Skin epidermis (tissue), 12 donors: ENCODE data around the gene GASK1A.

Experiments used
- H3K27ac ChIP-seq, 21 experiments: fragments of 200-600 bp; sonication (generic) in 11 of 21; one replicate each; pipeline ENCODE4 v1.5.0; 2020; ENCODE audit warnings: mild to moderate bottlenecking in 3 of 21, inconsistent platforms in 2 of 21, moderate library complexity in 2 of 21
- H3K4me3 ChIP-seq, 7 experiments: fragments of 200-600 bp; sonication (generic) in 2 of 7; one replicate each; pipeline ENCODE4 v1.5.0; 2020; ENCODE audit warnings: inconsistent platforms in 2 of 7, mild to moderate bottlenecking in 2 of 7, moderate library complexity in 1 of 7

Gene GASK1A

DNA sequence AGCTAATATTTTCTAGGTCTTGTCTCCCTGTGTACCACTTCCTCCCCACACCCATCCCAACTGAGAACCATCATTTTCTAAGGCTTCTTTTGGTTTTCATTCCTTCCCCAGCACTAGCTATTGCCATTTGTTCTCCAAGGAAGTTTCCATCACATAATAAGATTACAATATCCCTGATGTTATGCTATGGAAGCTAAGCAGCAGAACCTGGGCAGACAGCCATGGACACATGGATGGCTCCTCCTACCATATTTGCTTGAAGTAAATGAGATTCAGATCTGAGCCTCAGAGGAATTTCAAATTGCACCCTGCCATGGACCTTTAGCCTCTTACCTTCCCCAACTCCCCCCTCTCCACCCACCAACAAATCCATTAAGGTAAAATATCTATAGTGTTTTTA is 31.5 kb downstream of the GASK1A start:
- Histone ChIP-seq H3K27ac (no peak overlapping the region), H3K4me3 (no peak overlapping the region)

DNA sequence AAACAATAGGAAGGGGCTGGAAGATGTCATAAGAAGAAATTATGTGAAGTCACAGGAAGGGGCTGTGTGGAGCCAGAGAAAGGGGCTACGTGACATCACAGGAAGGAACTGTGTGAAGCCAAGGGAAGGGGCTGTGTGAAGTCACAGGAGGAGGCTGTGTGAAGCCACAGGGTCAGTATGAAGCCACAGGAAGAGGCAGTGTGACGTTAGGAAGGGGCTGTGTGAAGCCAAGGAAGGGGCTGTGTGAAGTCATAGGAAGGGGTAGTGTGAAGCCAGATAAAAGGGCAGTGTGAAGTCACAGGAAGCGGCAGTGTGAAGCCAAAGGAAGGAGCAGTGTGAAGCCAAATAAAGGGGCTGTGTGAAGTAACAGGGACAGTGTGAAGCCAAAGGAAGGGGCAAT is 32.5 kb downstream of the GASK1A start:
- Histone ChIP-seq H3K27ac (peak overlapping the region in 1 of 21 experiments; percentile 5), H3K4me3 (no peak overlapping the region)

DNA sequence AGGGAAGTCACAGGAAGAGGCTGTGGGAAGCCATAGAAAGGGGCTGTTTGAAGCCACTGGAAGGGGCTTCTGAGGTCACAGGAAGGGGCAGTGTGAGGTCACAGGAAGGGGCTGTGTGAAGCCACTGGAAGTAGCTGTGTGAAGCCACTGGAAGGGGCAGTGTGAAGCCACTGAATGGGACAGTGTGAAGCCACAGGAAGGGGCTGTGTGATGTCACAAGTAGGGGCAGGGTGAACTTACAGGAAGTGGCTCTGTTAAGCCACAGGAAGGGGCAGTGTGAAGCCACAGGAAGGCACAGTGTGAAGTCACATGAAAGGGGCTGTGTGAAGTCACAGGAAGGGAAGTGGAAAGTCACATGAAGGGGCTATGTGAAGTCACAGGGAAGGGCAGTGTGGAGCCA is 33.1 kb downstream of the GASK1A start:
- H3K4me3 ChIP-seq, result no peak overlapping the region
- peak overlapping the region in 3 of 21 experiments; percentile 5 to 49 (median 17) for H3K27ac ChIP-seq

DNA sequence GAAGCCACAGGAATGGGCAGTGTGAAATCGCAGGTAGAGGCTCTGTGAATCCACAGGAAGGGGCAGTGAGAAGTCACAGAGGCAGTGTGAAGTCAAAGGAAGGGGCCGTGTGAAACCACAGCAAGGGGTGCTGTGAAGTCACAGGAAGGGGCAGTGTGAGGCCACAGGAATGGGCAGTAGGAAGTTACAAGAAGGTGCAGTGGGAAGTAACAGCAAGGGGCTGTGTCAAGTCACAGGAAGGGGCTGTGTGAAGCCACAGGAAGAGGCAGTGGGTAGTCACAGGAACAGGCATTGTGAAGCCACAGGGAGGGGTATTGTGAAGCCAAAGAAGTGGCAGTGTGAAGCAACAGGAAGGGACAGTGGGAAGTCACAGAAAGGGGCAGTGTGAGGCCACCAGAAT is 34.1 kb downstream of the GASK1A start:
- no peak overlapping the region for H3K4me3 ChIP-seq
- peak overlapping the region in 6 of 21 experiments; percentile 4 to 72 (median 33) for H3K27ac ChIP-seq

DNA sequence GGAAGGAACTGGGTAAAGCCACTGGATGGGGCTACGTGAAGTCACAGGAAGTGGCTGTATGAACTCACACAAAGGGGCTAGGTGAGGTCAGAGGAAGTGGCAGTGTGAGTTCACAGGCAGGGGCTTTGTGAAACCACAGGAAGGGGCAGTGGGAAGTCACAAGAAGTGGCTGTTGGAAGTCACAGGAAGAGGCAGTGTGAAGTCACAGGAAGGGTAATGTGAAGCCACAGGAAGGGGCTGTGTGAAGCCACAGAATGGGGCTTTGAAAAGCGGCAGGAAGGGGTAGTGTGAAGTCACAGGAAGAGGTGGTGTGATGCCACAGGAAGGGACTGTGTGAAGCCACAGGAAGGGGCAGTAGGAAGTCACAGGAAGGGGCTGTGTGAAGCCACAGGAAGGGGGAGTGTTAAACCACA is 34.6 kb downstream of the GASK1A start:
- peak overlapping the region in 6 of 21 experiments; percentile 4 to 72 (median 33) for H3K27ac ChIP-seq
- no peak overlapping the region for H3K4me3 ChIP-seq

DNA sequence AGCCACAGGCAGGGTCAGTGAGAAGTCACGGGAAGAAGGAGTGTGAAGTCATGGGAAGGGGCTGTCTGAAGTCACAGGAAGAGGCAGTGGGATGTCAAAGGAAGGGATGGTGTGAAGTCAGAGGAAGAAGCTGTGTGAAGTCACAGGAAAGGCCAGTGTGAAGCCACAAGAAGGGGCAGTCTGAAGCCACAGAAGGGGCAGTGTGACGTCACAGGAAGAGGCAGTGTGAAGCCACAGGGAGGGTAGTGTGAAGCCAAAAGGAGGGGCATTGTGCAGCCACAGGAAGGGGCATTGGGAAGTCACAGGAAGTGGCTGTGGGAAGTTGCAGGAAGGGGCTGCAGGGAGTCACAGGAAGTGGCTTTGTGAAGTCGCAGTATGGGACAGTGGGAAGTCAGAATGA is 35.1 kb downstream of the GASK1A start:
- Histone ChIP-seq H3K27ac (peak overlapping the region in 5 of 21 experiments; percentile 16 to 72 (median 32)), H3K4me3 (no peak overlapping the region)

DNA sequence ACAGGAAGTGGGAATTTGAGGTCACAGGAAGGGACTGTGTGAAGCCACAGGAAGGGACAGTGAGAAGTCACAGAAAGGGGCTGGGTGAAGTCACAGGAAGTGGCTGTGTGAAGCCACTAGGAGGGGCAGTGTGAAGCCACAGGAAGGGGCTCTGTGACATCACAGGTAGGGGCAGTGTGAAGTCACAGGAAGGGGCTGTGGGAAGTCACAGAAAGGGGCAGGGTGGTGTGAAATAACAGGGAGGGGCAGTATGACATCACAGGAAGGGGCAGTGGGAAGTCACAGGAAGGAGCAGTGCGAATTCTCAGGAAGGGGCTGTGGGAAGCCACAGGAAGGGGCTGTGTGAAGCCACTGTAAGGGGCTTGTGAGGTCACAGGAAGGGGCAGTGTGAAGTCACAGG is 35.8 kb downstream of the GASK1A start:
- Histone ChIP-seq H3K27ac (peak overlapping the region in 3 of 21 experiments; percentile 22 to 72 (median 70)), H3K4me3 (no peak overlapping the region)

DNA sequence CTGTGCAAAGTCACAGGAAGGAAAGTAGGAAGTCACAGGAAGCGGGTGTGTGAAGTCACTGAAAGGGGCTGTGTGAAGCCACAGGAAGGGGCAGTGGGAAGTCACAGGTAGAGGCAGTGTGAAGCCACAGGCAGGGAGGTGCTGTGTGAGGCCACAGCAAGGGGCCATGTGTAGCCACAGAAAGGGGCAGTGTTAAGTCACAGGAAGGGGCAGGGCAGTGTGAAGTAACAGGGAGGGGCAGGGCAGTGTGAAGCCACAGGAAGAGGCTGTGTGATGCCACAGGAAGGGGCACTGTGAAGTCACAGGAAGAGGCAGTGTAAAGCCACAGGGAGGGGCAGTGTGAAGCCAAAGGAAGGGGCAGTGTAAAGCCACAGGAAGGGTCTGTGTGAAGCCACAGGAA is 36.5 kb downstream of the GASK1A start:
- Histone ChIP-seq H3K4me3 (no peak overlapping the region), H3K27ac (peak overlapping the region in 7 of 21 experiments; percentile 12 to 72 (median 61))

DNA sequence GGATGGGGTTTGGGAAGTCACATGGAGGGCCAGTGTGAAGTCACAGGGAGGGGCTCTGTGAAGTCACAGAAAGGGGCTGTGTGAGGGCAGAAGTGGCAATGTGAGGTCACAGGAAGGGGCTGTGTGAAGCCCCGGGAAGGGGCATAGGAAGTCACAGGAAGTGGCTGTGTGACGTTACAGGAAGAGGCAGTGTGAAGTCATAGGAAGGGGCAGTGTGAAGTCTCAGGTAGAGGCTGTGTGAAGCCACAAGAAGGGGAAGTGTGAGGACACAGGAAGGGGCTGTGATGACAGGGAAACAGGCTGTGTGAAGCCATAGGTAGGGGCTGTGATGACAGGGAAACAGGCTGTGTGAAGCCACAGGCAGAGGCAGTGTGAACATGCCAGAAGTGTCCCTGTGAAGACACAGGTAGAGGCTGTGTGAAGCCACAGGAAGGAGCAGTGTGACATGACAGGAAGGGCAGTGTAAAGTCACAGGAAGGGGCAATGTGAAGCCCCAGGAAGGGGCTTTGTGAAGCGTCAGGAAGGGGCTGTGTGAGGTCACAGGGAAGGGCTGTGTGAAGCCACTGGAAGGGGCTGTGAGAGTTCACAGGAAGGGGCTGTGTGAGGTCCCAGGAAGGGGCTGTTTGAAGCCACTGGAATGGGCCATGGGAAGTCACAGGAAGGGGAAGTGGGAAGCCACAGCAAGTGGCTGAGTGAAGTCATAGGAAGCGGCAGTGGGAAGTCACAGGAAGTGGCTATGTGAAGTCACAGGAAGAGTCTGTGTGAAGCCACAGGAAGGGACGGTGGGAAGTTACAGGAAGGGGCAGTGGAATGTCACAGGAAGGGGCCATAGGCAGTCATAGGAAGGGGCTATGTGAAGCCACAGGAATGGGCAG is 37.1 kb downstream of the GASK1A start:
- Histone ChIP-seq H3K27ac (peak overlapping the region in 13 of 21 experiments; percentile 10 to 72 (median 43)), H3K4me3 (no peak overlapping the region)

DNA sequence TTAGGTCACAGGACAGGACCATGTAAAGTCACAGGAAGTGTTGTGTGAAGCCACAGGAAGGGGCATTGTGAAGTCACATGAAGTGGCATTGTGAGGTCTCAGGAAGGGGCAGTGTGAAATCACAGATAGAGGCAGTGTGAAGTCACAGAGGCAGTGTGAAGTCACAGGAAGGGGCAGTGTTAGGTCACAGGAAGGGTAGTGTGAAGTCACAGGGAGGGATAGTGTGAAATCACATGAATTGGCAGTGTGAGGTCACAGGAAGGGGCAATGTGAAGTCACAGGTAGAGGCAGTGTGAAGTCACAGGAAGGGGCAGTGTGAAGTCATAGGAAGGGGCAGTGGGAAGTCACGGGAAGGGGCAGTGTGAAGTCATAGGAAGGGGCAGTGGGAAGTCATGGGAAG is 37.9 kb downstream of the GASK1A start:
- Histone ChIP-seq H3K4me3 (no peak overlapping the region), H3K27ac (peak overlapping the region in 7 of 21 experiments; percentile 26 to 78 (median 69))

DNA sequence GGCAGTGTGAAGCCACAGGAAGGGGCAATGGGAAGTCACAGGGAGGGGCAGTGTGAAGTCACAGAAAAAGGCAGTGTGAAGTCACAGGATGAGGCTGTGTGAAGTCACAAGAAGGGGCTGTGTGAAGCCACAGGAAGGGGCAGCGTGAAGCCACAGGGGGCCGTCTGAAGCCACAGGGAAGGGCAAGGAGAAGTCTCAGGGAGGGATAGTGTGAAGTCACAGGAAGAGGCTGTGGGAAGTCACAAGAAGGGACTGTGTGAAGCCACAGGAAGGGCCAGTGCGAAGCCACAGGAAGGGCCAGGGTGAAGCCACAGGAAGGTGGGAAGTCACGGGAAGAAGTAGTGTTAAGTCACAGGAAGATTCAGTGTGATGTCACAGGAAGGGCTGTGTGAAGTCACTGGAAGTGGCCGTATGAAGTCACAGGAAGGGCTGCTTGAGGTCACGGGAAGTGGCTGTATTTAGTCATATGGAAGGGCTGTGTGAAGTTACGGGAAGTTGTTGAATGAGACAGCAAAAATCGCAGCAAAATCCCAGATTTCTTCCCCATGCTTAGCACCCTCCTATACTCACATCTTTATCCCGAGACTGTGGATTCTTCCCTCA is 38.6 kb downstream of the GASK1A start:
- no peak overlapping the region for H3K4me3 ChIP-seq
- H3K27ac ChIP-seq, result peak overlapping the region in 12 of 21 experiments; percentile 0 to 78 (median 39)

DNA sequence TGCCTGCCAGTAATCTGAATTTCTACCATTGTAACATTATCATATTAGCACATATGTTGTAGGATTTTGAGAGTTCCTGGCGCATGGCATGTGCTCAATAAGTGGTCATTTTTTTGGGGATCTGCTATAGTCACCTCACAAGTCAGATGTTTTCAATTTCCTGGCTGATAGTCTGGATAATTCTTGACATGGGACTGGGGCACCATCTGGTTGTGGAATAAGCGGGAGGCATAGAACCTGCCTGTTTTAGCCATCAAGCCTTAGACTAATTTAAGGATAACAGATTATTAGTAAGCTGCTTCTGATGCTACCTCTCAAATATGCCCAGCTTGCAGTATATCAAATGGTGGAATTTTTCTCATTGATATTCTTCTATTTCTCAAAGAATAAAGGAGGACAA is 39.1 kb downstream of the GASK1A start:
- H3K4me3 ChIP-seq, result no peak overlapping the region
- H3K27ac ChIP-seq, result peak overlapping the region in 8 of 21 experiments; percentile 46 to 78 (median 57)

DNA sequence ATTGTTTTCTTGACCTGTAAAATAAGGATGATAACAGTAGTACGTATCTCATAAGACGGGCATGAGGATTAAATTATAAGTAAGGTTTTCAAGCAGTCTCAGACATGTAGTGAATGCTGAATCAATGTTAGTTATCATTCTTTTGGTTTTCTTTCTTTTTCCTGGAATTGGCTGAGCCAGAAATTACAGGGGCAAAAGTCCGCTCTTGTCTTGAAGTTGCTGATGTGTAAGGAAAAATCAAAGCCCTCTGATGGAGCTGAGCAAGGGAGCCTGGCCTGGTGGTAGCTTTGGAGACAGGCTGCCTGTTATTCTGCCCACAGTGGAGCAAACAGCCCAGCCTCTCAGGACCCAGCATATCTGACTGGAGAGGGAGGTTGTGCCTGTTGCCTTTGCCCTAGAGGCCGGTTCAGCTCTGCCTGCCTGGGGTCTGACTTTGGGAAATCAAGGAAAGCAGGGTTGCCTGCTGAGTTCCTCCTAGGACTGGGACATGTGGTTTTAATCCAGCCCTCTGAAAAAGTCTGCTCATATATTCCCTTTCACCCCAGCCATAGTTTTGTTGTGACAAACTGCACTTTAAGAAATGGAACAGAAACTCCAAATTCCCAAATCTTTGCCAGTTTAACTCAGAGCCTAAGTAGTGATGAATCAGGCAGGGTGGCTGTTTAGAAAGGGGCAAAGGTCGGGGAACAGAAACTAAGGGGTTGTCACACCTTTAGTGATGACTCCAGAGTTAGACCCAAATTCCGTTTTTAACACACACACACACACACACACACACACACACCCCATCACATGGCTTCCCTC is 40.1 kb downstream of the GASK1A start:
- peak overlapping the region in 14 of 21 experiments; percentile 46 to 78 (median 58) for H3K27ac ChIP-seq
- no peak overlapping the region for H3K4me3 ChIP-seq

DNA sequence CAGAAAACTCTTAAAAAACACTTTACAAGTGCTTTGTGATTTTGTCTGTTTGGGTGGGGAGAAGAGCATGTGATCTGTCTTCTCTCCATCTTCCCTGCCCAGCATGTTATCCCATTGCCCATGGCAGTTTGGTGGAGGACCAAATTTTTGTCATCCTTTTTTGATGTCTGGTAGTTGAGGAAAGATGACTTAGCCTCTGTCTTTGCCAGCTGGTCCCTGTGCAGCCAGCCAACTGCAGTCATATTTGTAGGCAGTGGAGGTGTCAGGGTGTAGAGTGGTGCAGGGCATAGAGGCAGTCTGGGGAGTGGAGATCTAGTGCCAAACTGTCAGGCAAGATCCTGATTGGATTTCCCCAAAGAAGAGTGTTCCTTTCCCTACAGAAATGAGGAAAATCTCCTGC is 40.7 kb downstream of the GASK1A start:
- Histone ChIP-seq H3K27ac (peak overlapping the region in 7 of 21 experiments; percentile 7 to 78 (median 39)), H3K4me3 (no peak overlapping the region)

DNA sequence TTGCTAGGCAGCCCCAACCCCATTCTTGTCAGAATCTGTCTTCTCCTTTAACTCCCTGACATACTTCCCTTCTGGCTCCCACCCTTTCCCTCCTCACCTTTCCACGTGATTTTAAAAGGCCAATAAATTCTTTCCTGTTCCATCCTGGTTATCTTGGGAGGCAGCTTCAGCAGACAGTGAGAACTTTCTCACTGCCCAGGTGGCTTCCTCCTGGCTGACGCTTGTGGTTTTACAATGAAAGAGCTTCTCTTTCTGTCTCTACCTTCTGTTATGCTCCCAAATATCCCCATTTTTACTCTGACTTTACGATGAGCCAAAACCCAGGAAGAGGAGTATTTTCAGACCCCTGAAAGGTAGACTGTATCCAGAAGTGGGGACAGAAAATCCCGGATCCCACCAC is 42.1 kb downstream of the GASK1A start:
- H3K27ac ChIP-seq, result peak overlapping the region in 3 of 21 experiments; percentile 20 to 51 (median 23)
- H3K4me3 ChIP-seq, result no peak overlapping the region

DNA sequence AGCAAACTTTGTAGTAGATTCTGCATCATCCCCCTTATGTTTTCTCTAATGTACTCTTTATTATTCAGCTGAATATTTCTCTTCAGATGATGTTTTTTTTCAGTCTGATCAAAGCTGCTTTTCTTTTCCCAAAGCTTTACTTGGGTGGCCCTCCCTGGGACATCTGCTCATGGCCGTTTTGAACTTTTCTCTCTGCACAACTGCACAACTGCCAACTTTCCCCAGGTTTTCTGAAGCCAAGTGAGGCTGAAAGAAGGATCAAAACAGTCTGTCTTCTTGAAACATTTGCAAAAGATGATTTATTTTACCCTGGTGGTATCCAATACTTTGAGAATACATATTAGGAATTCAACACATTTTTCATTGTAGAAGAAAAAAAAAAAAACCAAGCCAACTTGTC is 43.0 kb downstream of the GASK1A start:
- Histone ChIP-seq H3K4me3 (no peak overlapping the region), H3K27ac (peak overlapping the region in 2 of 21 experiments; percentile 66 to 78)

DNA sequence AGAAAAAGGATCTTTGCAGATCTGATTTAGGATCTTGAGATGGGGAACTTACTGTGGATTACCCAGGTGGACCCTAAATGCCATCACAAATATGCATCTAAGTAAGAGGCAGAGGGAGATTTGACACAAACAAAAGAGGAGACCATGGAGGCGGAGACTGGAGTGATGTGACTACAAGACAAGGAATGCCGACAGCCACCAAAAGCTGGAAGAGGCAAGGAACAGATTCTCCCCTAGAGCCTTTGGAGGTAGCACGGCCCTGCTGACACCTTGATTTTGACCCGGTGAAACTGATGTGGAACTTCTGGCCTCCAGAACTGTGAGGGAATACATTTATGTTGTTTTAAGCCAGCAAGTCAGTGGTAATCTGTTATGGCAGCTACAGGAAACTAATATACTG is 44.0 kb downstream of the GASK1A start:
- H3K27ac ChIP-seq, result peak overlapping the region in 1 of 21 experiments; percentile 78
- no peak overlapping the region for H3K4me3 ChIP-seq

DNA sequence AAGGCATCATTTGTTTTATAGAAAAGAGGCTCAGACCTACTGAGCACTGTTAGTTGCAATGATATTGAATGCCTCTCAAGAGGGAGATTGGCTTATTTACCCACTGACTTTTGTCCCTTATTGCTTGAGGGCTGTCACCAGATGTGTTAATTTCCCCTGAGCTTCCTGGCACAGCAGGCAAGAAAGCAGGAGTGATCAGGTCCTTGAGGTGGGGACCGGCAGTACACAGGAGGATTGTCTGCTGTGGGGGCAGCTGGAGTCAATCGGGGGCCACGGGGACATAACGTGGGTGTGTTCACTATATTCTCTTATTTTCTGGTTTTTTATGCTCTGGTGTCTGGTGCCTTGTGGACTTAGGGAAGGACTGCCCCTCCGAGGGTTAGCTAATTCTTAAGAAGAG is 44.6 kb downstream of the GASK1A start:
- no peak overlapping the region for H3K4me3 ChIP-seq
- peak overlapping the region in 6 of 21 experiments; percentile 21 to 78 (median 52) for H3K27ac ChIP-seq

DNA sequence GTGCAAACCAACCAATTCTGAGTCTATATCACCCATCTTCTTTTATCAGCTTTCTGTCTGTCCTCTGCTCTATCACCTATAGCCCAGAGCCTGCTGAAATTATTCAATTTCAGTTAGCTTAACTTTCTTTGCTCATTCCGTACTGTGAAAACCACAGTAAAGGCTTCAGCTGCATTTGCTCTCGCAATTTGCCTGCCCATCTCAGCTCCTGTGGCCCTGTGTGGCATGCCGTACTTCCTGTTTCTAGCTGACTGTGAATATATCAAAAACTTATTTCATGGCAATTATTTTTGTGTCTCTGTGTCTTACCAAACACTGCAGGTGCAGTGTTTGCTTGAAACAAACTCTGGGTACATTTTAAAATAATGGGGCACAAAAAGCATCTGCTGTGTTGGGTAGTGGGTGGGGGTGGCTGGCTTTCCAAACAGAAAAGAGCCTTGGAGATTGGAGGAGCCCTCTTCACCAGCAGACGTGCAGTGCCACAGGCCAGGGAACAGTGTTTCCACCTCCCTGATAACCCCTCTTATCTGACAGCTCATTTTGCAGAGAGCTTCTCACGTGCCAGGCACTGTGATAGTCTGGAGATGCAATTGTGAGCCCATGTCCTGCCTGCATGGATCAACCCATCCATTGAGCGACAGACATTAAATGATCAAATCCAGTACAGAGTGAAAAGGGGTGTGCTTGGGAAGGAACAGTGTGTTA is 45.2 kb downstream of the GASK1A start:
- Histone ChIP-seq H3K4me3 (no peak overlapping the region), H3K27ac (peak overlapping the region in 6 of 21 experiments; percentile 21 to 78 (median 52))
